GM19351 (cell line): Measurements from ENCODE around the gene CERK.

Source experiments
- ATAC-seq: cut with Tn5 transposase; IDR thresholded peaks from one replicate; pipeline ENCODE4 v1.9.1; 2021; ENCODE audit warnings: mild to moderate bottlenecking, moderate library complexity; ENCODE audit not compliant: unreplicated experiment

CERK gene

GRCh38 chr22:46665151-46665695, 72.8 kb downstream of the CERK start:
- ATAC-seq, result no peak

DNA sequence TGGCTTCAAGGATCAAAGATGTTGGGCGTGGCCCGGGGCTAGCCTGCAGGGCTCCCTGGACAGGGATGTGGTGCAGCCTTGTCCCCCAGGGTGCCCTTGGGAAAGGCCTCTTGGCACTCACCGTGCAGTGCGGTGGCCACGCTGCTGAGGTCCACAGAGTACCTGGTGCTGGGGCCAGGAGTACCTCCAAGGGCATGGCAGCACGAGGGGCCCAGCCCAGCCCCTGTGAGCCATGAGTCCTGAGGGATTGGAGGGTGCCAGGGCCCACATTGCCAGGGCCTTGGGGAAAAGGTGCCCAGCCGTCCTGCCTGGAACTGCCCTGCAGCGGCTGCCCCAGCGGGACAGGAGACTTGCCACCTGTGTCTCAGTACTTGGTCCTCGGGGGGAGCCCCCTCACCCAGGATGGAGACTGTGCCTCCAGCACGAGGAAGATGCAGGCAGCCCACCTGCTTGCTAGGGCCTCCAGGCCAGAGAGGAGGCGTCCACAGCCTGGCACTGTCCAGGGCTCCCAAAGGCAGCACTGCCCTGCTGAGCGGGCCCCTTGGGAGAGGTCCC, 73.7 kb downstream of the CERK start:
- no peak for ATAC-seq

DNA sequence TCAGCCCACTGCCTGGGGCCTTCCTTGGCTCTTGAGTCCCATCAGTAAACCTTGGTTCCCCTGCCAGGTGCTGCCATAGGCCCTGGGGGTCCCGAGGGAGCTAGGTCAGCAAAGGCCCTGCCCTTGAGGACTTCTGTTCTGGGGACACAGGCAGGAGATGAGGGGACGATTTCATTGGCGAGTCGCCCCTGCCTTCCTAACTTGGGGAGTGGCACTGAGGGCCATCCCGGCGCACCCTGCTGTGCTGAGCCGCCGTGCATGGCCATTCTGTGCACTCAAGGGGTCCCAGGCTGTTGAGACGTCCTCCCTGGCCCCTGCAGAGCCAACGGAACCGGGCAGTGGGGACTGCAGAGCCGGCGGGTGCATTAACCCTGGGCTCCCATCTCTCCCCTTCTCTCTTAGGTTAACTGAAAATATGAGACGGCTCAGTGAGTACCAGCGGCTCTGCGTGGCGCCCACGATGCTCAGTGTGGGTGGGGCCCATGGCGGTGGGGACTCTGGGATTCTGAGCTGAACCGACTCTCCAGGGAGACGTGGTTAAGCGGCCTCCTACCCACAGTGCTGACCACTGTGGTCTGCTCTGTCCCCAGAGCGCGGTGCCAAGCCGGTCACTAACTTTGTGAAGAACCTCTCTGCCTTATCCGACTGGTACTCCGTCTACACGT, 74.5 kb downstream of the CERK start:
- ATAC-seq, result no peak

DNA sequence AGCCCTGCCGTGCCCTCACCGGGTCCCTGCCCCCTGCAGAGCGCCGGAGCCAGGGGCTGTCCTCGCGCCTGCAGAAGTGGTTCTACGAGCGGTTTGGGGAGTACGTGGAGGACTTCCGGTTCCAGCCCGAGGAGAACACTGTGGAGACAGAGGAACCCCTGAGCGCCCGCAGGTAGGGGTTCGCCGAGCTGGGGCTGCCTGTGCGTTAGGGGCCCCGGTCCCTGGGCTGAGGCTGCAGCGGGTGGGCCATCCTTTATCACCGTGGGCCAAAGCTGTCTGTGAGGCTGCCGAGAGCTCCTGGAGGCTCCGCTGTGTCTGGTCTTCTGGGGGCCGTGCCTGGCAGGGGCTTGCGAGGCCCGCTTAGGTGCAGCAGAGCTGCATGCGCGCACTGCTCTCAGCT, 75.1 kb downstream of the CERK start:
- no peak for ATAC-seq

- no peak for ATAC-seq
Measured at GRCh38 chr22:46662226-46662625, 75.8 kb downstream of the CERK start.

- ATAC-seq, result no peak
Measured at GRCh38 chr22:46661221-46661851, 76.7 kb downstream of the CERK start.

- ATAC-seq, result no peak
Measured at GRCh38 chr22:46660604-46661201, 77.3 kb downstream of the CERK start.

DNA sequence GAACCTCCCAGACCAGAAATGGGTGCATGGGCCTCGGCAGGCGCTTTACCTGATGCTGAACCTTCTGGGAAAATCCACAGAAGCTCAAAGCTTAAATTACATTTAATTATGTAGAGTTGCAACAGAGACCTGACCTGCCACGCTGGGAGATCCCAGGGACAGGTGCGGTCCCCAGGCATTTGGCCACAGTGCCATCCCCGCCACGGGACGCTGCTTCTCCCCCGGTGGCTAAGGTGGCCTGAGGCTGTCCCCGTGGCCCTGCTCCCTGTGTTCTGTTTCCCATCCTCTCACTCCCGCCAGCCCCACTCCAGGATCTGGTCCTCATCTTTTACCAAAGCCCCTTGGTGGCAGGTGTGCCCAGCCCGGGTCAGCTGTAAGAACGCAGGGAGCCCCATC, 78.3 kb downstream of the CERK start:
- no peak for ATAC-seq

- no peak for ATAC-seq
Measured at GRCh38 chr22:46659059-46659790, 78.8 kb downstream of the CERK start.

DNA sequence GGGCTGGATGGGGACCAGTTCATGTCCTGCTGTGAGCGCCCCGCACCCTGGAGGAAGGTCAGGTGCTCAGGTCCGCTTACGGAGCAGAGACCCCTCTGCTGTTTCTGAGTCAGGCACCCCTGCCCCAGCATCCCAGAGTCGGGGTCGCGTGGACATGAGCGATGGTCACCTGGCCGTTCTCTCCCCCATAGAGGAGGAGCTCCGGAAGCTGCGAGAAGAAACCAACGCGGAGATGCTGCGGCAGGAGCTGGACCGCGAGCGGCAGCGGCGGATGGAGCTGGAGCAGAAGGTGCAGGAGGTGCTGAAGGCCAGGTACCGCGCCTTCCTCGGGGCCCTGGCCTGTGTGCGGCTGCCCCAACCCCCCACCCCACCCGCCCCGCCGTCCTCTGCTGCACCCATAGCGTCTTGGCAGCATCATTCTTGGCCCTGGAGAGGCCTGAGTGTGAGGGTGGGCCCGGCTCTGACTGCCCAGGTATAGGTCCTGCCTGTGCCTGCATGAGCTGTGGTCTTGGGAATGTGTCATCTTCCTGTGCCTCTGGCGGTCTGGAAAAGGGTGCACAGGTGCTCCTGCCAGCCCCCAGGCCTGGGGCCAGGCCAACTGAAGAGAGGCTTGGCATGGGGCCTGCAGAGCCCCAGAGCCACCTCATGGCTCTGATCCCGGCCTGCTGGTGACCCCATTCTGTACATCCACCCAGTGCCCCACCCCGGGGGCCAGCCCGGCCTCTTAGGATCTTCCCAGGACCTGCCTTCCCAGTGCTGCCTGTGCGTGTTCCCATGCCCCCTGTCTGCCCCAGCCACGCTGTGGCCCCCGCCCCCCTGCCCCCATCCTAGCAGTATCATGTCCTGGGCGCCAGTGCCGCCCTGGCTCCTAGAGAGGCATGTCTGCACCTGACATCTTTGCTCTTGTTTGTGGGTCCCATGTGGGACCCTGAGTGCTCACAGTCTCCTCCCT, 79.8 kb downstream of the CERK start:
- ATAC-seq, result no peak

GRCh38 chr22:46657655-46657953, 80.4 kb downstream of the CERK start:
- no peak for ATAC-seq

DNA sequence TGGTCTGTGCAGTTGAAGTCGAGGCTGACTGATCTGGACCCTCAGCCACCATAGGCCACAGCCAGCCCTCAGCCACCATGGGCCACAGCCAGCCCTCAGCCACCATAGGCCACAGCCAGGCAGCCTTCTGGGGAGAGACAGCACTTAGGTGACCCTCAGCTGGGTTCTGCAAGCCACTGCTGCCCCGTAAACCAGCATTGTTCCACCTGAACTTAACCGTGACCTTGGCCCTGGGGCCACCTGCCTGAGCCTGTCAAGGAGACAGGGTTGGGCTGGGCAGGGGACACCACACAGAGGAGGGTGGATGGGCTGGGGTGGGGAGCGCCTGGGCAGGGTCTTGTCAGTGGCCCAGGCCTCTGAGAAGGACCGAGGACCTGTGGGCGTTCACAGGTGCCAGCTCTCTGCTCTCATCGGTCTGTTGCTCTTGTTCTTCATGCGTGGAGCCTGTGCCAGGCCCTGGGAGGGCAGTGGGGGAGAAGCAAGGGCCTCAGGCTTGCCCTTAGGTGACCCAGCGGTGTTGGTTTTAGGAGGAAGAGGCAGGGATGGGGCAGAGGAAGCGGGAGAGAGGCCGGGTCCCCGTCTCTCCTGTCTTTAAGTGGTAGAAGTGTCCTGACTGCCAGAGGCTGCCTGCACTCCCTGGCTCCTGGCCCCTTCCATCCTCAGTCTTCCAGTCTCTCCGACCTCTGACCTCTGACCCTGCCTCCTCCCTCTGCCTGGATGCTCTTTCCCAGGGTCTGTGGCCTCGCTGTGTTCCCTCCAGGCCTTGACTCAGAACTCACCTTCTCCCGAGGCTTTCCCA, 81.0 kb downstream of the CERK start:
- no peak for ATAC-seq

DNA sequence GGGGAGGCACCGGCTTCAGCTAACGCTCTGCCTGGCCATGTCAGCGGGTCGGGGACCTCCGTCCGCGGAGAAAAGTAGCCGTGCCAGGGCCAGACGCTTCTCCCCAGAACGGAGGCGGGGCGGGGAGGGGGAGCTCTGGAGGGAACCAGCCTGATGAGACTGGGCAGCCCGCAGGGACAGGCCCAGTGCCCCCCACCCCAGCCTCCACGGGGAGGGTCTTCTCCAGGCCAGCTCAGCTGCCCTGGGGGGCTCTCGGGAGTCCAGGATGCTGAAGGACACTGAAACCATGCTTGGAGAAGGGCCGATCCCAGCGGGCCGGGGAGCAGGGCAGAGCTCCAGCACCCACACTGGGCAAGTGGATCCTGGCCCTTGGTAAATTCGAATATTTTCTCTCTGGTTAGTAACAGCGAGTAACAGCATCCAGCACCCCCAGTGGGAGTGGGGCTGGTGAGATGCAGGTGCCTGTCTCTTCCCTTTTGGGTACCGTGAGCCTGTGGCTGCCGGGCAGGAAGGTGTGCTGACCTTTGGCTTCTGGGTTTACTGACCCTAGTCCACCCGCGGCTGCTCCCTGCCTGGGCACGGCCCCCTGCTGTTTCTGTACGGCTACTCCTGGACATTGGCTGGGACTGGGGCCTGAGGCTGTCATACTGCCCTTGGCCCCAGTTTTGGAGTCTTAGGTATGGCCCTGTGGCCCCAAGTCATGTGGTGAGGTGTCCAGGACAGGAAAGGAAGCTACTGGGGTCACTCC, 82.0 kb downstream of the CERK start:
- ATAC-seq, result no peak

GRCh38 chr22:46654927-46655595, 83.0 kb downstream of the CERK start:
- ATAC-seq, result no peak

GRCh38 chr22:46654426-46654825, 83.6 kb downstream of the CERK start:
- ATAC-seq, result no peak

GRCh38 chr22:46653596-46653995, 84.5 kb downstream of the CERK start:
- ATAC-seq, result no peak

GRCh38 chr22:46652847-46653331, 85.2 kb downstream of the CERK start:
- ATAC-seq, result no peak
